H1 (cell line): Measurements from ENCODE around the gene NF1. TPM values are rescaled to one million over a fixed set of nuclear protein-coding genes. Genes with fewer than 3 reads are reported as not detected.
"Not testable (repeated sequence)": the region's sequence is repeated elsewhere in the genome, so short reads cannot be mapped to it uniquely, and the experiment has no call there.

ENCODE experiments used
- CTCF ChIA-PET: fragments of 300-600 bp; sonication (Branson Sonifier 250); formaldehyde crosslinking; loops from one replicate; lab custom pipeline; 2021; ENCODE audit not compliant: partially characterized antibody; lab: Charles Lee
- POLR2A ChIA-PET: fragments of 300-600 bp; sonication (Branson Sonifier 250); formaldehyde crosslinking; loops from one replicate; lab custom pipeline; 2021; ENCODE audit warnings: inconsistent platforms; ENCODE audit not compliant: partially characterized antibody; lab: Charles Lee
- DNase-seq, 2 experiments: peaks; one replicate each; pipeline versions ENCODE4 v3.0.0 to v3.0.0-alpha.2; 2010 to 2022; ENCODE audit warnings: low spot score in 2 of 2, low read depth in 1 of 2, mixed read lengths in 1 of 2
- FAIRE-seq: peaks from 2 replicates; lab custom pipeline; 2011; peaks lifted over from hg19 to GRCh38; lab: Jason Lieb, UNC
- H2AFZ ChIP-seq: 2 replicates; pipeline ENCODE4 v1.8.1; 2012; ENCODE audit warnings: low read length, inconsistent platforms
- H2AK5ac ChIP-seq: 2 replicates; pipeline ENCODE4 v1.6.1; 2013; ENCODE audit warnings: low read depth, low read length
- H2BK120ac ChIP-seq: replicated peaks from 2 replicates; pipeline ENCODE3; 2013; ENCODE audit warnings: low read depth, low read length, inconsistent platforms
- H2BK12ac ChIP-seq: 2 replicates; pipeline ENCODE4 v1.6.1; 2013; ENCODE audit warnings: low read depth, low read length
- H2BK15ac ChIP-seq: 2 replicates; pipeline ENCODE4 v1.6.1; 2013; ENCODE audit warnings: low read length
- H2BK20ac ChIP-seq: 2 replicates; pipeline ENCODE4 v1.6.1; 2013; ENCODE audit warnings: low read length
- H2BK5ac ChIP-seq: 2 replicates; pipeline ENCODE4 v1.6.1; 2013; ENCODE audit warnings: low read depth, low read length
- H3K14ac ChIP-seq: 2 replicates; pipeline ENCODE4 v1.6.1; 2013; ENCODE audit warnings: inconsistent platforms; ENCODE audit not compliant: insufficient read length
- H3K18ac ChIP-seq: 2 replicates; pipeline ENCODE4 v1.6.1; 2013; ENCODE audit warnings: low read length; ENCODE audit errors: extremely low read depth
- H3K23ac ChIP-seq: 2 replicates; pipeline ENCODE4 v1.6.1; 2013; ENCODE audit warnings: inconsistent platforms; ENCODE audit not compliant: insufficient read length
- H3K23me2 ChIP-seq: 2 replicates; pipeline ENCODE4 v1.6.1; 2013; ENCODE audit warnings: low read depth, low read length
- H3K27ac ChIP-seq: 2 replicates; pipeline ENCODE4 v1.6.1; 2011; ENCODE audit warnings: low read depth, low read length, inconsistent platforms
- H3K27me3 ChIP-seq, 4 experiments: replicated peaks in 1 of 4; 1 replicate in 1 of 4; 2 replicates in 3 of 4; pipeline versions ENCODE4 v1.6.1 to v1.8.1; 2011 to 2013; ENCODE audit warnings: low read length in 3 of 4, mild to moderate bottlenecking in 3 of 4, inconsistent platforms in 2 of 4, mixed read lengths in 2 of 4, moderate library complexity in 1 of 4; ENCODE audit not compliant: control insufficient read depth in 3 of 4, insufficient read depth in 3 of 4; ENCODE audit errors: extremely low read depth in 1 of 4
- H3K36me3 ChIP-seq, 4 experiments: 2 replicates each; pipeline versions ENCODE4 v1.6.1 to v1.8.1; 2011 to 2013; ENCODE audit warnings: mild to moderate bottlenecking in 4 of 4, low read length in 3 of 4, moderate library complexity in 2 of 4, control low read depth in 1 of 4, inconsistent platforms in 1 of 4; ENCODE audit not compliant: insufficient read depth in 4 of 4, control insufficient read depth in 2 of 4
- H3K4ac ChIP-seq: replicated peaks from 2 replicates; pipeline ENCODE3; 2013; ENCODE audit warnings: low read length, low read depth, mixed read lengths, inconsistent platforms; ENCODE audit not compliant: insufficient read length
- H3K4me1 ChIP-seq, 4 experiments: replicated peaks in 1 of 4; 1 replicate in 1 of 4; 2 replicates in 3 of 4; pipeline versions ENCODE4 v1.6.1 to v1.8.1; 2011 to 2013; ENCODE audit warnings: low read length in 3 of 4, inconsistent platforms in 2 of 4, mixed read lengths in 1 of 4; ENCODE audit not compliant: insufficient read depth in 4 of 4, control insufficient read depth in 3 of 4
- H3K4me2 ChIP-seq, 2 experiments: 2 replicates each; pipeline versions ENCODE4 v1.6.1 to v1.8.1; 2011 to 2013; ENCODE audit warnings: low read depth in 2 of 2, low read length in 2 of 2, control low read depth in 1 of 2, inconsistent platforms in 1 of 2, mild to moderate bottlenecking in 1 of 2; ENCODE audit not compliant: insufficient read depth in 1 of 2
- H3K4me3 ChIP-seq, 4 experiments: fragments of 200-600, 300-600 bp in 1 of 4; sonication (generic), shearing (Covaris generic), sonication (Bioruptor Twin) in 1 of 4; 2 replicates each; pipeline versions ENCODE4 v1.5.1 to v1.8.1; 2011 to 2016; ENCODE audit warnings: low read length in 4 of 4, low read depth in 3 of 4, control low read depth in 2 of 4, inconsistent platforms in 2 of 4, mild to moderate bottlenecking in 2 of 4, mixed read lengths in 1 of 4, moderate library complexity in 1 of 4; ENCODE audit not compliant: insufficient read depth in 2 of 4; ENCODE audit errors: extremely low read depth in 1 of 4
- H3K56ac ChIP-seq: replicated peaks from 2 replicates; pipeline ENCODE3; 2013; ENCODE audit warnings: low read depth, mild to moderate bottlenecking, mixed read lengths, low read length, inconsistent platforms; ENCODE audit not compliant: insufficient read length
- H3K79me1 ChIP-seq: 2 replicates; pipeline ENCODE4 v1.6.1; 2013; ENCODE audit warnings: low read depth, low read length, control low read depth
- H3K79me2 ChIP-seq, 2 experiments: 2 replicates each; pipeline versions ENCODE4 v1.6.1 to v1.8.1; 2012 to 2013; ENCODE audit warnings: low read length in 2 of 2, mild to moderate bottlenecking in 2 of 2, inconsistent platforms in 1 of 2; ENCODE audit not compliant: insufficient read depth in 2 of 2, control insufficient read depth in 1 of 2
- H3K9ac ChIP-seq, 4 experiments: replicated peaks in 1 of 4; 1 replicate in 1 of 4; 2 replicates in 3 of 4; pipeline versions ENCODE4 v1.6.1 to v1.8.1; 2011 to 2013; ENCODE audit warnings: low read depth in 3 of 4, low read length in 3 of 4, control low read depth in 2 of 4, mild to moderate bottlenecking in 2 of 4, moderate library complexity in 2 of 4, inconsistent platforms in 1 of 4; ENCODE audit errors: extremely low read depth in 1 of 4
- H3K9me3 ChIP-seq, 2 experiments: 2 replicates each; pipeline versions ENCODE4 v1.6.1 to v1.8.1; 2012 to 2013; ENCODE audit warnings: mild to moderate bottlenecking in 2 of 2, moderate library complexity in 2 of 2, control low read depth in 1 of 2, inconsistent platforms in 1 of 2, low read depth in 1 of 2, low read length in 1 of 2, mixed read lengths in 1 of 2; ENCODE audit not compliant: insufficient read depth in 2 of 2
- H4K20me1 ChIP-seq, 2 experiments: replicated peaks in 1 of 2; 2 replicates each; pipeline versions ENCODE3 to v1.8.1; 2011 to 2013; ENCODE audit warnings: inconsistent platforms in 2 of 2, low read length in 2 of 2, mild to moderate bottlenecking in 1 of 2; ENCODE audit not compliant: insufficient read depth in 2 of 2, control insufficient read depth in 1 of 2
- H4K5ac ChIP-seq: 2 replicates; pipeline ENCODE4 v1.6.1; 2013; ENCODE audit warnings: low read length, low read depth, mixed read lengths, inconsistent platforms; ENCODE audit not compliant: insufficient read length
- H4K8ac ChIP-seq: 2 replicates; pipeline ENCODE4 v1.8.0; 2013; ENCODE audit warnings: mild to moderate bottlenecking, moderate library complexity, low read length, inconsistent platforms; ENCODE audit not compliant: insufficient read depth; ENCODE audit errors: extremely low read depth
- H4K91ac ChIP-seq: replicated peaks from 2 replicates; pipeline ENCODE3; 2013; ENCODE audit warnings: low read length, mixed read lengths, inconsistent platforms; ENCODE audit not compliant: insufficient read length
- WGBS, 2 experiments: shearing (Covaris generic) in 1 of 2; methylation state at CpG; one replicate each; pipeline versions ENCODE4 v1.1.6 to v1.1.7; 2013 to 2015; ENCODE audit warnings: low lambda C conversion rate in 2 of 2, mixed read lengths in 2 of 2, inconsistent platforms in 1 of 2, low coverage in 1 of 2, missing lambda C conversion rate in 1 of 2; ENCODE audit not compliant: insufficient replicate concordance in 2 of 2, insufficient coverage in 1 of 2, insufficient read length in 1 of 2; ENCODE audit errors: extremely low coverage in 1 of 2, missing lambda C conversion rate in 1 of 2; 5-methylcytosine and 5-hydroxymethylcytosine counted together
- polyA plus RNA-seq, 7 experiments: library from polyadenylated mRNA; depleted of rRNA in 3 of 7; stranded (reverse) in 5 of 7; unstranded in 2 of 7; fragments of >200 nt in 5 of 7; fragments of 200-250 nt in 2 of 7; gene quantifications; 1 replicate in 5 of 7; 2 replicates in 1 of 7; 4 replicates in 1 of 7; pipeline versions ENCODE4 v1.2.1 to v1.2.3, GENCODE V29; 2011 to 2013; ENCODE audit warnings: missing spikeins in 2 of 7, mixed read lengths in 2 of 7
- total RNA-seq: library from RNA; stranded (reverse); fragmentation: NEBNext Ultra II Directional; extraction: Animal tissue kit (Norgen Biotek cat#: 25700); gene quantifications from 2 replicates; pipeline ENCODE4 v1.2.1, GENCODE V29; 2021

Gene NF1
- total and polyA plus RNA-seq, 2 of the 8 experiments (the other 6 are each of a cell fraction or from before 2014, with no cell fraction given): 19.3 to 29.6 TPM

DNA sequence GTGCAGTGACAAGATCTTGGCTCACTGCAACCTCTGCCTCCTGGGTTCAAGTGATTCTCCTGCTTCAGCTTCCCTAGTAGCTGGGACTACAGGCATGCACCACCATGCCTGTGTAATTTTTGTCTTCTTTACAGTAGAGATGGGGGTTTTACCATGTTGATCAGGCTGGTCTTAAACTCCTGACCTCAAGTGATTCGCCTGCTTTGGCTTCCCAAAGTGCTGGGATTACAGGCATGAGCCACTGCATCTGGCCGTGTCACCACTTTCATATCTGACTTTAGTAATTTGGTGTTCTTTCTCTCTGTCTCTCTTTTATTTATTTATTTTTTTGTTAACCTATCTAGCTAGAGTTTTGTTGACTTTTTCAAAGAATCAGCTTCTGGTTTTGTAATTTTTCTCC is 103.9 kb downstream of the NF1 start:
- POLR2A ChIA-PET, H2AFZ ChIP-seq, H2BK15ac ChIP-seq, H3K9ac ChIP-seq, H3K4me3 ChIP-seq, H3K14ac ChIP-seq, H3K4ac ChIP-seq, H4K20me1 ChIP-seq, H3K56ac ChIP-seq, H3K23ac ChIP-seq, H3K79me2 ChIP-seq, H2BK20ac ChIP-seq, H3K18ac ChIP-seq, H3K4me2 ChIP-seq, H3K36me3 ChIP-seq, H3K27me3 ChIP-seq, H3K27ac ChIP-seq, H4K8ac ChIP-seq, H3K4me1 ChIP-seq, DNase-seq, H4K91ac ChIP-seq, H3K9me3 ChIP-seq, H2BK120ac ChIP-seq, H2AK5ac ChIP-seq, H3K79me1 ChIP-seq, H2BK5ac ChIP-seq, H2BK12ac ChIP-seq, H4K5ac ChIP-seq, H3K23me2 ChIP-seq, FAIRE-seq: not testable (repeated sequence)
- CTCF ChIA-PET: interaction anchor here (1.0 kb wide), 1 partner anchor 10 kb away, joined by 4 read pairs; no protein-coding TSS in a partner anchor
- 73% methylated on average over 2 of the region's 2 CpGs; no CpG with 5 or more reads in 1 of the 2 experiments for WGBS, 2 experiments
